ENCODE results near the gene MAD1L1.

The MAD1L1 gene

GRCh38 chr7:2114926-2115759 lies 117.6 kb downstream of the MAD1L1 start:
- H3K4me3 ChIP-seq (ENCODE audit: low read depth, low read length), result no peak overlapping the region
- in situ Hi-C loops (cut with HindIII; ENCODE audit: low sequenced_read_pairs), result no loop called here
- TF ChIP-seq, protein P1, sequence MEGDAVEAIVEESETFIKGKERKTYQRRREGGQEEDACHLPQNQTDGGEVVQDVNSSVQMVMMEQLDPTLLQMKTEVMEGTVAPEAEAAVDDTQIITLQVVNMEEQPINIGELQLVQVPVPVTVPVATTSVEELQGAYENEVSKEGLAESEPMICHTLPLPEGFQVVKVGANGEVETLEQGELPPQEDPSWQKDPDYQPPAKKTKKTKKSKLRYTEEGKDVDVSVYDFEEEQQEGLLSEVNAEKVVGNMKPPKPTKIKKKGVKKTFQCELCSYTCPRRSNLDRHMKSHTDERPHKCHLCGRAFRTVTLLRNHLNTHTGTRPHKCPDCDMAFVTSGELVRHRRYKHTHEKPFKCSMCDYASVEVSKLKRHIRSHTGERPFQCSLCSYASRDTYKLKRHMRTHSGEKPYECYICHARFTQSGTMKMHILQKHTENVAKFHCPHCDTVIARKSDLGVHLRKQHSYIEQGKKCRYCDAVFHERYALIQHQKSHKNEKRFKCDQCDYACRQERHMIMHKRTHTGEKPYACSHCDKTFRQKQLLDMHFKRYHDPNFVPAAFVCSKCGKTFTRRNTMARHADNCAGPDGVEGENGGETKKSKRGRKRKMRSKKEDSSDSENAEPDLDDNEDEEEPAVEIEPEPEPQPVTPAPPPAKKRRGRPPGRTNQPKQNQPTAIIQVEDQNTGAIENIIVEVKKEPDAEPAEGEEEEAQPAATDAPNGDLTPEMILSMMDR (IDR thresholded peaks at IDR 0.05; ENCODE audit: low read depth, low read length), result no peak
- DNase-seq (ENCODE audit: low read depth, low spot score), result no peak

DNA sequence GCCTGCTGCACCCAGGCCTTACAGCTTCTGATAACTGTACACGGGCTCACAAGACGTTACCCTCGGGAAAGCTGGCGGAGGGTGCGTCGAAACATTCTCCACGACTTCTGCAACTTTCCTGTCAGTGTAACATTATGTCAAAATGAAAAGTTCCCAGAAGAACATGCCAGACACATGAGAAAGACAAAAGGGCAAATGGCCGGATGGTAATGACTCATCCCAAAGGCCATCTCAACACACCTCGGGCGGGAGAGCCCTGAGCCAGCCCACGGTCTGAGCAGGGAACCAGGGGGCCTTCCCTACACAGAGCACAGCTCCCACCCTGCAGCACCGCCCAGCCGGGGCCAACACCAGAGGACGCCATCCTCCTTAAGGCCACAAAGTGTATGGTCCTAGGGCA lies 118.7 kb downstream of the MAD1L1 start:
- H3K4me3 ChIP-seq (ENCODE audit: low read depth, low read length), result no peak overlapping the region
- in situ Hi-C loops (cut with HindIII; ENCODE audit: low sequenced_read_pairs), result no loop called here
- peak; percentile 74 for DNase-seq (ENCODE audit: low read depth, low spot score)
- TF ChIP-seq, protein P1 (IDR thresholded peaks at IDR 0.05; ENCODE audit: low read depth, low read length), result peak; percentile 3

- TF ChIP-seq, protein P1 (IDR thresholded peaks at IDR 0.05; ENCODE audit: low read depth, low read length), result no peak
- no peak overlapping the region for H3K4me3 ChIP-seq (ENCODE audit: low read depth, low read length)
- DNase-seq (ENCODE audit: low read depth, low spot score), result no peak
- in situ Hi-C loops (cut with HindIII; ENCODE audit: low sequenced_read_pairs), result no loop called here
These were observed 120.2 kb downstream of the MAD1L1 start for GRCh38 chr7:2112261-2113198.

DNA sequence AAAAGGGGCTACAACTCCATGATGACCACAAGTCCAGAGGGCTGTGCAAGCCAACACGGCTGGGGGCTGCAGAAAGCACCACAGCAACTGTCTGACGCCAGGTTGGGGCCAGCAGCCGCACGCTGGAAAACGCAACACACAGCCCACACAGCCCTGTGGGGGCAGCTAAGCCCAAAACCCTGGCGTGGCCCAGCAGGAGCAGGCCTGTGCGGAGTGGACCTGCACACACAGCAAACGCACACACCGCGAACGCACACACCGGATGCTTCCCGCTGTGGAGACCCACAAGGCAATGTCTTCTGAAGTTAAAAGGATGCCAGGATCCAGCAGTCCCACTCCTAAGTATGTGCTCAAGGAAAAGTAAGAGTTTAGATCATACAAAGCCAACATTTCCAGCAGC lies 121.2 kb downstream of the MAD1L1 start:
- in situ Hi-C loops (cut with HindIII; ENCODE audit: low sequenced_read_pairs), result no loop called here
- H3K4me3 ChIP-seq (ENCODE audit: low read depth, low read length), result no peak overlapping the region
- TF ChIP-seq, protein P1 (IDR thresholded peaks at IDR 0.05; ENCODE audit: low read depth, low read length), result no peak
- no peak for DNase-seq (ENCODE audit: low read depth, low spot score)

DNA sequence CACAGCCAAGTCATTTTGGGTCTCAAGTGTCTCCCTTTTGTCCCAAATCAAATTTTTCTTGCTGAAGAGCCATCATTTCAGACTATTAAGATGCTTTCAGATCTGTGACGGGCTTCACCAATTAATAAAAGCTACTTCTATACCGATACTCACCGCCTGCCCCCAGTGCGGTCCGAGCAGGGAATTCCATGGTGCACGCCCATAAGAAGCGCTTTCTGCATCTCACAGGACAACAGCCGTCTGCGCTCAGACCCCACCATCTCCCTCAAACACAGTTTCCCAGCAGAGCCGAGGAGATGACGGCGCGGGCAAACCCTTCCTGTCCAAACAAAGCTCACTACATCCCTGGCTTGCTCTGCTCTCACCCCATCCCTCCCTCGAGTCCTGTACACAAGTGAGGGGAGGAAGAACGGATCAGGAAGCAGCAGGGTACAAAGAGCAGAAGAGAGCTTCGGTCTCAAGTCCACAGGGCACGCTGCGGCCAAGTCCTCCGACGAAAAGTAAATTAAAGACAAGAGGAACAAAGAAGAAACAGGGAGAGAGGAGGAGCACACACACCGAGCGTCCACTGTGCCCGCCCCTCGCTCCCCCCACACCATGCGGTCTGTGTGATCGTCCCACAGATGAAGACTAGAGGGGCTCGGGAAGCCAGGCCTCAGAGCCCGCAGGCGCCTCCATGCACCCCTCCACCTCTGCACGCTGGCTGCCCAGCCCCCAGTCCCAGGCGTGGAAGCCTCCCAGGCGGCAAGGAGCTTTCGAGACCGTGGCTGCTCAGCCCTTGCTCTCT lies 121.9 kb downstream of the MAD1L1 start:
- no peak overlapping the region for H3K4me3 ChIP-seq (ENCODE audit: low read depth, low read length)
- peak; percentile 44 for DNase-seq (ENCODE audit: low read depth, low spot score)
- in situ Hi-C loops (cut with HindIII; ENCODE audit: low sequenced_read_pairs), result no loop called here
- TF ChIP-seq, protein P1 (IDR thresholded peaks at IDR 0.05; ENCODE audit: low read depth, low read length), result no peak
